Measurements from ENCODE around the gene CASZ1.

DNA sequence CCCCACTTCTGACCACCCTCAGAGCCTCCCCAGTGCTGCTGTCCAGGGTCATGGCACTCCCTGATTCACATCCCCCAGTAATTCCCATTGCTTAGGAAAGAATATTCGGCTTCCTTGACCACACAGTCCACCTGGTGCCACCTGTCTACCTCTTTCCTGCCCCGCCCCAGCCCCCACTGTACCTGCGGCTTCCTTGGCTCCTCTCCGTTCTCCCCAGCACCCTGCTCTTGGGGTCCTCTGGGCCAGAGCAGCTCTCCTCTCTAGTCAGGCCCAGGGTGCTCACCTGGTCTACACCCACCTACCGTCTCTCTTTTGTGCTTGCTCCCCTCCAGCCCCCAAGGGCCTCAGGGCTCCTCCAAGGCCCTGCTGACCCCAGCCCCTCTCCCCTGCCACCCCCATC lies 179.1 kb downstream of the CASZ1 start:
- TF ChIP-seq NKRF (conservative IDR thresholded peaks at IDR 0.05) (no peak), HCFC1 (IDR thresholded peaks at IDR 0.05; ENCODE audit: low read length) (no peak), NR2F1 (conservative IDR thresholded peaks at IDR 0.05) (no peak), SIX5 (IDR thresholded peaks at IDR 0.05; ENCODE audit: low read depth, low read length, severe bottlenecking) (no peak), LARP7 (IDR thresholded peaks at IDR 0.05) (no peak), CEBPB (IDR thresholded peaks at IDR 0.05; ENCODE audit: borderline replicate concordance in 1 of 2, low read depth in 2 of 2, low read length in 2 of 2) (no peak)
